HUES6 (cell line): ENCODE measurements around the gene ITGA2.

Experiments used
- H3K27ac ChIP-seq: 2 replicates; pipeline ENCODE4 v1.7.0; 2013; ENCODE audit warnings: low read depth, mild to moderate bottlenecking, low read length, inconsistent platforms
- H3K27me3 ChIP-seq: 2 replicates; pipeline ENCODE4 v1.6.1; 2013; ENCODE audit warnings: low read length; ENCODE audit not compliant: control insufficient read depth, insufficient read depth
- H3K36me3 ChIP-seq: 2 replicates; pipeline ENCODE4 v1.6.1; 2013; ENCODE audit warnings: low read length; ENCODE audit not compliant: control insufficient read depth, insufficient read depth
- H3K4me1 ChIP-seq: 2 replicates; pipeline ENCODE4 v1.6.1; 2013; ENCODE audit warnings: low read length; ENCODE audit not compliant: control insufficient read depth, insufficient read depth
- H3K4me3 ChIP-seq: 2 replicates; pipeline ENCODE4 v1.5.1; 2013; ENCODE audit warnings: low read depth, low read length
- H3K9ac ChIP-seq: one replicate; pipeline ENCODE4 v1.6.1; 2013; ENCODE audit warnings: mild to moderate bottlenecking, low read length
- H3K9me3 ChIP-seq: 2 replicates; pipeline ENCODE4 v1.6.1; 2013; ENCODE audit warnings: low read depth, low read length; ENCODE audit not compliant: control insufficient read depth, insufficient read depth

ITGA2 gene

GRCh38 chr5:53083927-53084326 is 94.8 kb downstream of the ITGA2 start:
- H3K27me3 ChIP-seq: no peaks in the 10 kb centered on the region
- no peak overlapping the region for H3K27ac ChIP-seq
- no peaks in the 10 kb centered on the region for H3K9me3 ChIP-seq
- no peaks in the 10 kb centered on the region for H3K4me1 ChIP-seq
- H3K9ac ChIP-seq: no peak overlapping the region
- peaks cover 2% of the 10 kb centered on the region; the same call in 1 of the 2 replicates for H3K36me3 ChIP-seq
- no peak overlapping the region for H3K4me3 ChIP-seq

- Histone ChIP-seq H3K4me3 (no peak overlapping the region), H3K36me3 (peaks cover 2% of the 10 kb centered on the region; the same call in 1 of the 2 replicates), H3K9ac (no peak overlapping the region), H3K27me3 (no peaks in the 10 kb centered on the region), H3K9me3 (no peaks in the 10 kb centered on the region), H3K27ac (no peak overlapping the region), H3K4me1 (no peaks in the 10 kb centered on the region)
These were observed 95.5 kb downstream of the ITGA2 start for GRCh38 chr5:53084546-53085255.

- H3K36me3 ChIP-seq: peaks cover 2% of the 10 kb centered on the region; the same call in 1 of the 2 replicates
- H3K4me3 ChIP-seq: no peak overlapping the region
- H3K4me1 ChIP-seq: no peaks in the 10 kb centered on the region
- no peak overlapping the region for H3K9ac ChIP-seq
- H3K9me3 ChIP-seq: no peaks in the 10 kb centered on the region
- H3K27ac ChIP-seq: no peak overlapping the region
- H3K27me3 ChIP-seq: no peaks in the 10 kb centered on the region
These were observed 98.0 kb downstream of the ITGA2 start for GRCh38 chr5:53087171-53087570.

GRCh38 chr5:53087621-53088121 is 98.5 kb downstream of the ITGA2 start:
- Histone ChIP-seq H3K9me3 (no peaks in the 10 kb centered on the region), H3K9ac (no peak overlapping the region), H3K27me3 (no peaks in the 10 kb centered on the region), H3K4me1 (no peaks in the 10 kb centered on the region), H3K36me3 (peaks cover 2% of the 10 kb centered on the region; the same call in 1 of the 2 replicates), H3K4me3 (no peak overlapping the region), H3K27ac (no peak overlapping the region)

- Histone ChIP-seq H3K9me3 (no peaks in the 10 kb centered on the region), H3K27me3 (no peaks in the 10 kb centered on the region), H3K36me3 (no peaks in the 10 kb centered on the region), H3K9ac (no peak overlapping the region), H3K4me1 (no peaks in the 10 kb centered on the region), H3K4me3 (no peak overlapping the region), H3K27ac (no peak overlapping the region)
These were observed 100.4 kb downstream of the ITGA2 start for GRCh38 chr5:53089481-53089991.

- H3K4me1 ChIP-seq: no peaks in the 10 kb centered on the region
- H3K27ac ChIP-seq: no peak overlapping the region
- H3K27me3 ChIP-seq: no peaks in the 10 kb centered on the region
- no peak overlapping the region for H3K4me3 ChIP-seq
- no peaks in the 10 kb centered on the region for H3K9me3 ChIP-seq
- H3K36me3 ChIP-seq: no peaks in the 10 kb centered on the region
- H3K9ac ChIP-seq: no peak overlapping the region
These were observed 101.1 kb downstream of the ITGA2 start for GRCh38 chr5:53090229-53090628.

GRCh38 chr5:53091289-53091688 is 102.1 kb downstream of the ITGA2 start:
- no peak overlapping the region for H3K27ac ChIP-seq
- H3K27me3 ChIP-seq: no peaks in the 10 kb centered on the region
- no peaks in the 10 kb centered on the region for H3K36me3 ChIP-seq
- no peaks in the 10 kb centered on the region for H3K4me1 ChIP-seq
- H3K9me3 ChIP-seq: no peaks in the 10 kb centered on the region
- no peak overlapping the region for H3K9ac ChIP-seq
- no peak overlapping the region for H3K4me3 ChIP-seq

- Histone ChIP-seq H3K4me1 (no peaks in the 10 kb centered on the region), H3K36me3 (no peaks in the 10 kb centered on the region), H3K9me3 (no peaks in the 10 kb centered on the region), H3K27me3 (no peaks in the 10 kb centered on the region), H3K27ac (no peak overlapping the region), H3K4me3 (no peak overlapping the region), H3K9ac (no peak overlapping the region)
These were observed 103.1 kb downstream of the ITGA2 start for GRCh38 chr5:53092242-53092641.

GRCh38 chr5:53095217-53095616 is 106.1 kb downstream of the ITGA2 start:
- Histone ChIP-seq H3K27ac (no peak overlapping the region), H3K36me3 (peaks cover 9% of the 10 kb centered on the region; the same call in 1 of the 2 replicates), H3K27me3 (no peaks in the 10 kb centered on the region), H3K4me3 (no peak overlapping the region), H3K9me3 (no peaks in the 10 kb centered on the region), H3K9ac (no peak overlapping the region), H3K4me1 (no peaks in the 10 kb centered on the region)

- Histone ChIP-seq H3K27ac (no peak overlapping the region), H3K36me3 (peaks cover 11% of the 10 kb centered on the region), H3K27me3 (no peaks in the 10 kb centered on the region), H3K4me1 (no peaks in the 10 kb centered on the region), H3K9ac (no peak overlapping the region), H3K4me3 (no peak overlapping the region), H3K9me3 (no peaks in the 10 kb centered on the region)
These were observed 106.9 kb downstream of the ITGA2 start for GRCh38 chr5:53095931-53096525.

GRCh38 chr5:53099546-53099945 is 110.4 kb downstream of the ITGA2 start:
- peaks cover 11% of the 10 kb centered on the region for H3K36me3 ChIP-seq
- no peak overlapping the region for H3K9ac ChIP-seq
- no peak overlapping the region for H3K27ac ChIP-seq
- H3K9me3 ChIP-seq: no peaks in the 10 kb centered on the region
- H3K27me3 ChIP-seq: no peaks in the 10 kb centered on the region
- H3K4me3 ChIP-seq: no peak overlapping the region
- H3K4me1 ChIP-seq: no peaks in the 10 kb centered on the region
